Measurements from ENCODE around the gene GPD1.

DNA sequence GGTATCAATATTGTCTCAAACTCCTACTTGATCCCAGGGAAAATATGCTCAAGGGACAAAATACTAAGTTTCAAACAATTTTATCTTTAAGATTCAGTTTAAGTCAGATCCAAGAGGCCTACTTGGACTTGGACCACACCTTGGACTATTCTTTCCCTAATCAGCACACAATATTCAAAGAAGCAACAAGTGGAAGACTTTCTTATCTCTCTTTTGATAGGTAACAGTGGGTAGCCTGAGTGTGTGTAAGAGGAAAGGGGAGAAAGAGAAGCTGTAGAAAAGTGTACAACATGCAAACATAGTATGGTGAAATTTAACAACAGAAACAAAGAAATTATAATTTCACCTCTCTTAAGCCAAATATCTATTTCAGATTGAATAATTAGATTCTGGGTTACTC is 56.8 kb downstream of the GPD1 start:
- TF ChIP-seq, protein P1, sequence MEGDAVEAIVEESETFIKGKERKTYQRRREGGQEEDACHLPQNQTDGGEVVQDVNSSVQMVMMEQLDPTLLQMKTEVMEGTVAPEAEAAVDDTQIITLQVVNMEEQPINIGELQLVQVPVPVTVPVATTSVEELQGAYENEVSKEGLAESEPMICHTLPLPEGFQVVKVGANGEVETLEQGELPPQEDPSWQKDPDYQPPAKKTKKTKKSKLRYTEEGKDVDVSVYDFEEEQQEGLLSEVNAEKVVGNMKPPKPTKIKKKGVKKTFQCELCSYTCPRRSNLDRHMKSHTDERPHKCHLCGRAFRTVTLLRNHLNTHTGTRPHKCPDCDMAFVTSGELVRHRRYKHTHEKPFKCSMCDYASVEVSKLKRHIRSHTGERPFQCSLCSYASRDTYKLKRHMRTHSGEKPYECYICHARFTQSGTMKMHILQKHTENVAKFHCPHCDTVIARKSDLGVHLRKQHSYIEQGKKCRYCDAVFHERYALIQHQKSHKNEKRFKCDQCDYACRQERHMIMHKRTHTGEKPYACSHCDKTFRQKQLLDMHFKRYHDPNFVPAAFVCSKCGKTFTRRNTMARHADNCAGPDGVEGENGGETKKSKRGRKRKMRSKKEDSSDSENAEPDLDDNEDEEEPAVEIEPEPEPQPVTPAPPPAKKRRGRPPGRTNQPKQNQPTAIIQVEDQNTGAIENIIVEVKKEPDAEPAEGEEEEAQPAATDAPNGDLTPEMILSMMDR (IDR thresholded peaks at IDR 0.05), result no peak
- TF ChIP-seq POLR2AphosphoS5 (IDR thresholded peaks at IDR 0.05; ENCODE audit: insufficient read depth in 1 of 2, low read depth in 1 of 2) (no peak), POLR2A (IDR thresholded peaks at IDR 0.05) (no peak)
